Smooth muscle cell of the pulmonary artery (primary cell): ENCODE measurements around the gene MALL. TPM values are rescaled to one million over a fixed set of nuclear protein-coding genes. Genes with fewer than 3 reads are reported as not detected.

Experiments used
- total RNA-seq: library from RNA; depleted of rRNA; stranded (reverse); fragments of >200 nt; gene quantifications from 2 replicates; pipeline ENCODE4 v1.2.3, GENCODE V29; 2014

Gene MALL
- total RNA-seq, result 47.8 and 48.5 TPM in 2 replicates

GRCh38 chr2:110115291-110116032 is at the start of gene MALL:
Gene MALL, minus strand, starts transcription at chr2:110115822. Its CDS starts 30 bp downstream, at chr2:110115792.

Other genes starting within 250 kb of the MALL start
- gene LIMS3, start 217.1 kb downstream of the MALL start, total RNA-seq, result 1.6 and 4.2 TPM in 2 replicates
- 3.9 and 4.4 TPM in 2 replicates for gene NPHP1, start 89.2 kb upstream of the MALL start, total RNA-seq
- 36.6 and 39.7 TPM in 2 replicates for gene MTLN, start 96.7 kb upstream of the MALL start, total RNA-seq